GM12872 (cell line): ENCODE measurements around the gene GPR157.

Source experiments
- CTCF ChIP-seq: IDR thresholded peaks from 3 replicates; pipeline ENCODE4 v1.5.1; 2011; ENCODE audit warnings: low read depth, mild to moderate bottlenecking, low read length, moderate library complexity; ENCODE audit not compliant: insufficient read depth

Gene GPR157

DNA sequence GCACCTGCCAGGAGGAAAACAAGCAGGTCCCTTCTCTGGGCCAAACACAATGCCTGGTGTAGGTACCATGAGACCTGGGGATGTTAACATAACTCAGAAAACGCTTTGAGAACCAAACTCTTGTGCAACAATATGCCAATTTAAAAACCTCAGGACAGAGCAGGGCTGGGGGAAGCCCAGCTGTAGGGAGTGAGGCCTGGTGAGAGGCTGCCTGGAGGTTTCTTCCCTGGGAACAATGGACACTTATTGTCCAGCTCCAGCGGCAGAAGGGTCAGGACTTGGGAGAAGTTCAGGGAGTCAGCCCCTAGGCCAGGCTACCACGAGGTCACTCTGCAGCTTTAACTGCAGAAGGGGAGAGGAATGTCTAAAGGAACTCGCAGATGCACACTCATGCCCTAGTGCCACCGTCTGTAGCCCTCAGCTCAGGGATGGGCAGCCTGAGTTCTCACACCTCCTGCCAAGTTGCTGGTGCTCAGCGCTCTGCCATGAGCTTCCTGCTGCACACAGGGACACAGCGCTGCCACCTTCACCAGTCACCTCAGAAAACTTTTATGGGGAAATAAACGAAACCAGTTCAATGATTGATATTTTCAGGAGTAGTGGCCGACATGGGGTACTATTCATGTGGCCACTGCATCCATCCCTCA lies 8.5 kb downstream of the GPR157 start:
- TF ChIP-seq CTCF, result no peak

- TF ChIP-seq CTCF, result no peak
Observed at GRCh38 chr1:9119745-9120144, 9.2 kb downstream of the GPR157 start.

- TF ChIP-seq CTCF, result no peak
Observed at GRCh38 chr1:9118186-9118585, 10.7 kb downstream of the GPR157 start.

DNA sequence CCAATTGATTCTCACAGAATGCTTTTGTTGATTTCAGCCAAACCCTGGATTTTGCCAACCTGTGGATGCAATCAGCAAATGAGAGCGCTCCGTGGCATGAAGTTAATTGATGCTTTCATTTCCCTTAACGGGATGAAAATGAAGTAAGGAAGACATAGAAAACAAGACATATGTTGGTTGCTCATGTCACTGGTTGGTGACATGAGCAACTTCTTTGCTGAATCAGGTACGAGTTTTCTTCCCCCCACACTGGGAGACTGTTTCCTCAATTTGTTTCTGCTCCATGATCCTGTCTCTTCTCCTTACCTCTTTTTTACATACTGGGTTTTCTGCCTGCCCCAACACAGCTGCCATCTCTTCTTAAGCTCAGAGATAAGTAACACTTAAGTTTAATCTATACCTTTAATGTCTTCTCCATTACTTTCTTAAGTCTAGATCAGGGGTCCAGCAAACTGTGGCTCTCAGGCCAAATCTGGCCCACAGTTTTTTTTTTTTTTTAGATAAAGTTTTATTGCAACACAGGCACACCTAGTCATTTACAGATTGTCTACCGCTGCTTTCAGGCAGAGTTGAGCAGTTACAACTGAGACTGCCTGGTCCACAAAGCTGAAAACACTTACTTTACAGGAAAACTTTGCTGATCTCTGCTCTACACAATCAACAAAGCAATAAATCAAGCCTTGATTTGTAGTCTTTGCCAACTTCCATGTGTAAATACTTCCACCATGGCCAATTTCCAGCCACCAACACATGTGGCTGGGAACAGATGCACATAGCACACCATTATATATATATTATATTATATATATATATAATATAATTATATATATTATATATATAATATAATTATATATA lies 13.3 kb downstream of the GPR157 start:
- no peak for TF ChIP-seq CTCF

GRCh38 chr1:9112961-9113880 lies 15.7 kb downstream of the GPR157 start:
- no peak for TF ChIP-seq CTCF

- TF ChIP-seq CTCF, result no peak
Observed at GRCh38 chr1:9111957-9112356, 16.9 kb downstream of the GPR157 start.

GRCh38 chr1:9111357-9111691 lies 17.6 kb downstream of the GPR157 start:
- TF ChIP-seq CTCF, result no peak
